IPS DF 6.9 (cell line): ENCODE results near the gene PES1.
"Not testable (repeated sequence)": the region's sequence is repeated elsewhere in the genome, so short reads cannot be mapped to it uniquely, and the experiment has no call there.

Experiments used
- DNase-seq: peaks from one replicate; pipeline ENCODE4 v3.0.0-alpha.2; 2013; ENCODE audit warnings: low read depth, low spot score
- H3K27ac ChIP-seq: one replicate; pipeline ENCODE4 v1.5.1; 2013; ENCODE audit warnings: low read length, control low read depth
- H3K27me3 ChIP-seq: 2 replicates; pipeline ENCODE4 v1.6.1; 2013; ENCODE audit warnings: mild to moderate bottlenecking, low read length; ENCODE audit not compliant: control insufficient read depth, insufficient read depth
- H3K36me3 ChIP-seq: 2 replicates; pipeline ENCODE4 v1.6.1; 2013; ENCODE audit warnings: low read length; ENCODE audit not compliant: control insufficient read depth, insufficient read depth
- H3K4me1 ChIP-seq: 2 replicates; pipeline ENCODE4 v1.6.1; 2013; ENCODE audit warnings: low read length; ENCODE audit not compliant: control insufficient read depth, insufficient read depth
- H3K4me3 ChIP-seq: 2 replicates; pipeline ENCODE4 v1.5.1; 2013; ENCODE audit warnings: mild to moderate bottlenecking, low read length
- H3K9me3 ChIP-seq: 2 replicates; pipeline ENCODE4 v1.6.1; 2013; ENCODE audit warnings: low read length, inconsistent platforms; ENCODE audit not compliant: control insufficient read depth, insufficient read depth
- WGBS: extraction: QIAGEN DNeasy Blood & Tissue Kit; methylation state at CpG from one replicate; pipeline ENCODE4 v1.1.7; 2013; ENCODE audit warnings: mixed read lengths, missing lambda C conversion rate; ENCODE audit not compliant: insufficient read length, insufficient coverage; 5-methylcytosine and 5-hydroxymethylcytosine counted together

PES1 gene

GRCh38 chr22:30553971-30554370 lies 37.7 kb downstream of the PES1 start:
- Histone ChIP-seq H3K27me3 (no peaks in the 10 kb centered on the region), H3K9me3 (no peaks in the 10 kb centered on the region), H3K4me1 (no peaks in the 10 kb centered on the region; the same call in 1 of the 2 replicates), H3K36me3 (peaks cover 5% of the 10 kb centered on the region; the same call in 1 of the 2 replicates), H3K27ac (no peak overlapping the region), H3K4me3 (no peak overlapping the region)
- no CpG with 5 or more reads among the region's 7 CpGs for WGBS
- DNase-seq = no peak

DNA sequence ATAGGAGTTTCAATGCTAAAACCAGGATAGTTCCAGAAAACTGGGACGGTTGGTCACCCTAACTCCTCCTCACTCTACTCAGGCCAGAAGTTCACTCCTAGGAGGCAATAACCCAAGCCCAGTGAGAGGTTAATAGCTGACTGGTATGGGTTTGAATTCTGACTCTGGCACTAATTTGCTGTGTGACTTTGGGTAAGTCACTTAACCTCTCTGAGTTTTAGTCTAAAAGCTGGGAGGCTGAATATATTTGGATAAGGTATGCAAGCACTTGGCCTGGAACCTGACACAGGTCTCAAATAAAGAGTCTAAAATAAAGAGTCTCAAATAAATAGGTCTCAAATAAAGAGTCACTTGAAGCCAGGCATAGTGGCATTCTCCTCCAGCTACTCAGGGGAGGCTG lies 39.0 kb downstream of the PES1 start:
- peaks cover 5% of the 10 kb centered on the region; the same call in 1 of the 2 replicates for H3K36me3 ChIP-seq
- DNase-seq = no peak
- H3K9me3 ChIP-seq = no peaks in the 10 kb centered on the region
- H3K27me3 ChIP-seq = no peaks in the 10 kb centered on the region
- H3K4me3 ChIP-seq = no peak overlapping the region
- no CpG with 5 or more reads among the region's 1 CpG for WGBS
- no peak overlapping the region for H3K27ac ChIP-seq
- H3K4me1 ChIP-seq = no peaks in the 10 kb centered on the region; the same call in 1 of the 2 replicates

DNA sequence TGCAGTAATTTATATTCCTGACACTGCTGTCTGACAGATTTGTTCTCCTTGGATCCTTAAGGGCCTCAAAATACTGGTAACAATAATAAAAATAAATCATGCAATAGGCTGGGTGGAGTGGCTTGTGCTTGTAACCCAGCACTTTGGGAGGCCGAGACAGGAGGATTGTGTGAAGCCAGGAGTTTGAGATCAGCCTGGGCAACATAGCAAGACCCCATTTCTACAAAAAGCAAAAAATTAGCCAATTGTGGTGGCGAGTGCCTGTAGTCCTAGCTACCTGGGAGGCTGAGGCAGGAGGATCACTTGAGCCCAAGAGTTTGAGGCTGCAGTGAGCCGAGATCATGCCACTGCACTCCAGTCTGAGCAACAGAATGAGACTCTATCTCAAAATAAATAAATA lies 39.9 kb downstream of the PES1 start:
- not testable (repeated sequence) for H3K36me3 ChIP-seq, H3K27ac ChIP-seq, H3K9me3 ChIP-seq, H3K27me3 ChIP-seq, H3K4me3 ChIP-seq, H3K4me1 ChIP-seq, DNase-seq
- WGBS = no CpG with 5 or more reads among the region's 3 CpGs

- no peak for DNase-seq
- no peaks in the 10 kb centered on the region for H3K36me3 ChIP-seq
- no CpG with 5 or more reads among the region's 4 CpGs for WGBS
- no peak overlapping the region for H3K27ac ChIP-seq
- H3K27me3 ChIP-seq = no peaks in the 10 kb centered on the region; the same call in 1 of the 2 replicates
- peaks cover 2% of the 10 kb centered on the region; the same call in 1 of the 2 replicates for H3K4me1 ChIP-seq
- no peak overlapping the region for H3K4me3 ChIP-seq
- H3K9me3 ChIP-seq = no peaks in the 10 kb centered on the region
These were observed 44.5 kb downstream of the PES1 start for GRCh38 chr22:30547188-30547587.

- no peak within 1 kb of the TSS for H3K27ac ChIP-seq
- H3K4me3 ChIP-seq = no peak within 1 kb of the TSS
- no peak for DNase-seq
- no CpG with 5 or more reads among the region's 7 CpGs for WGBS
- no peaks in the 10 kb centered on the region for H3K36me3 ChIP-seq
- H3K4me1 ChIP-seq = peaks cover 2% of the 10 kb centered on the region; the same call in 1 of the 2 replicates
- H3K9me3 ChIP-seq = no peaks in the 10 kb centered on the region
- H3K27me3 ChIP-seq = no peaks in the 10 kb centered on the region; the same call in 1 of the 2 replicates
These were observed 45.1 kb downstream of the PES1 start, which contains the start of gene SEC14L6 for GRCh38 chr22:30546616-30547015. TSS of gene SEC14L6 (minus strand) at chr22:30546741. CDS start at chr22:30546682, 59 bp downstream.

DNA sequence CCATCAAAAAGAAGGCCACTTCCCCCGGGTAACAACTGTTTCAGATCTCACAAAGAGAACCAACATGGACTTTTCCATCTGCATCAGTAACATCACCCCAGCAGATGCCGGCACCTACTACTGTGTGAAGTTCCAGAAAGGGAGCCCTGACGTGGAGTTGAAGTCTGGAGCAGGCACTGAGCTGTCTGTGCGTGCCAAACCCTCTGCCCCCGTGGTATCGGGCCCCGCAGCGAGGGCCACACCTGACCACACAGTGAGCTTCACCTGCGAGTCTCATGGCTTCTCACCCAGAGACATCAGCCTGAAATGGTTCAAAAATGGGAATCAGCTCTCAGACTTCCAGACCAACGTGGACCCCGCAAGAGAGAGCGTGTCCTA lies 48.9 kb downstream of the PES1 start:
- no peak for DNase-seq
- Histone ChIP-seq H3K4me1 (peaks cover 2% of the 10 kb centered on the region; the same call in 1 of the 2 replicates), H3K27ac (no peak overlapping the region), H3K27me3 (no peaks in the 10 kb centered on the region; the same call in 1 of the 2 replicates), H3K36me3 (no peaks in the 10 kb centered on the region), H3K4me3 (no peak overlapping the region; the same call in 1 of the 2 replicates), H3K9me3 (no peaks in the 10 kb centered on the region)
- WGBS = no CpG with 5 or more reads among the region's 12 CpGs

- Histone ChIP-seq H3K27ac (no peak overlapping the region), H3K27me3 (no peaks in the 10 kb centered on the region; the same call in 1 of the 2 replicates), H3K4me1 (peaks cover 4% of the 10 kb centered on the region; the same call in 1 of the 2 replicates), H3K9me3 (no peaks in the 10 kb centered on the region), H3K36me3 (no peaks in the 10 kb centered on the region), H3K4me3 (peak overlapping the region; percentile 36; the same call in 1 of the 2 replicates)
- no CpG with 5 or more reads among the region's 64 CpGs for WGBS
- no peak for DNase-seq
These were observed 49.5 kb downstream of the PES1 start for GRCh38 chr22:30541961-30542810.

DNA sequence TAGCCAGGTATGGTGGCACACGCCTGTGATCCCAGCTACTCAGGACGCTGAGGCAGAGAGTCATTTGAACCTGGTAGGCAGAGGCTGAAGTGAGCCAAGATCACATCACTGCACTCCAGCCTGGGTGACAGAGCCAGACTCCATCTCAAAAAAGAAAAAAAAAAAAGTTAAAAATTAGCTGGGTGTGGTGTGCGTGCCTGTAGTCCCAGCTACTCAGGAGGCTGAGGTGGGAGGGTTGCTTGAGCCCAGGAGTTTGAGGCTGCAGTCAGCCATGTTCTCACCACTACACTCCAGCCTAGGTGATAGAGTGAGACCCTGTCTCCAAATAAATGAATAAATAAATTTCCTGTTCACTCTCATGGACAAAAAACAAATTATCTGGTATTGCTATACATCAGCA lies 50.2 kb downstream of the PES1 start:
- peak overlapping the region; percentile 36; the same call in 1 of the 2 replicates for H3K4me3 ChIP-seq
- H3K27ac ChIP-seq, H3K9me3 ChIP-seq, H3K4me1 ChIP-seq, DNase-seq, H3K36me3 ChIP-seq, H3K27me3 ChIP-seq: not testable (repeated sequence)
- WGBS = no CpG with 5 or more reads among the region's 3 CpGs

DNA sequence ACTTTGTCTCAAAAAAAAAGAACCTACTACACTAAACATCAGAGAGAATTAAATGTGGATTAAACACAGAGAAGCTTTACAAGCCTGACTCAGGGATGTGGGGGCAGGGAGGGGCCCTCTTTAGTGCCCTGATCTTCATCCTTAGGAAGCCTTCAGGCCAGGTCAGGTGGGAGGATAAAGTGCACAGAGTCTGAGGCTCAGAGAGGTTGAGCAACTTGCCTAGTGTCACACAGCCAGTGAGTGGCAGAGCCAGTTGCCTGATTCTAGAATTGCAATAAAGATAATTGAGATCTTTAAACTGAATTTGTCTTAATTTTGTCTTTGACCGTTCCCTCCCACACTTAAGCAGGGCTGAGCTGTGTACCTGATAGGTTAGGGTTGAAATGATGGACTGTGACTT lies 52.3 kb downstream of the PES1 start:
- DNase-seq = no peak
- Histone ChIP-seq H3K27me3 (no peaks in the 10 kb centered on the region; the same call in 1 of the 2 replicates), H3K27ac (no peak overlapping the region), H3K4me3 (no peak overlapping the region), H3K9me3 (no peaks in the 10 kb centered on the region), H3K4me1 (peaks cover 5% of the 10 kb centered on the region; the same call in 1 of the 2 replicates), H3K36me3 (no peaks in the 10 kb centered on the region)
- no CpG with 5 or more reads among the region's 1 CpG for WGBS

DNA sequence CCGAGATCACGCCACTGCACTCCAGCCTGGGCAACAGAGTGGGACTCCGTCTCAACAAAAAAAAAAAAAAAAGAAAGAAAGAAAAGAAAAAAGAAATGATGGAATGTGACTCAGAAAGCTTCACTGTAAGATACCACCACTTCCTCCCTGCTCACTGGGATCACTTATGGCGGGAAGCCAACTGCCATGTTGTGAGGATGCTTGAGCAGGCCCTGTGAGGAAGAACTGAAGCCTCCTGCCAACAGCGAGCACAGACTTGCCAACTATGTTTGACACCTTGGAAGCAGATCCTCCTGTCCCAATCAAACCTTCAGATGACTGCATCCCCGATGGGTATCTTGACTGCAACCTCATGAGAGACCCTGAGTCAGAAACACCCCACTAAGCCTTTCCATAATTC lies 53.4 kb downstream of the PES1 start:
- H3K9me3 ChIP-seq = no peaks in the 10 kb centered on the region
- no peak overlapping the region for H3K27ac ChIP-seq
- H3K4me1 ChIP-seq = peaks cover 5% of the 10 kb centered on the region; the same call in 1 of the 2 replicates
- DNase-seq = no peak
- WGBS = no CpG with 5 or more reads among the region's 6 CpGs
- H3K36me3 ChIP-seq = no peaks in the 10 kb centered on the region
- H3K4me3 ChIP-seq = no peak overlapping the region
- H3K27me3 ChIP-seq = no peaks in the 10 kb centered on the region
